Ovary (tissue), 3 donors: ENCODE data around the gene RALGPS1.

Experiments
- EP300 ChIP-seq: sonication (generic); formaldehyde crosslinking; IDR thresholded peaks from one replicate; pipeline ENCODE4 v1.6.1; 2017; ENCODE audit warnings: antibody characterized with exemption
- TF ChIP-seq, protein P1 (sequence below), 3 donors: fragments of 450-650 bp in 2 of 3; fragments of 200-600 bp in 1 of 3; IDR thresholded peaks; one replicate each; pipeline versions ENCODE4 v1.5.1 to v1.8.0; 2016 to 2022; ENCODE audit warnings: antibody characterized with exemption in 3 of 3, mild to moderate bottlenecking in 1 of 3
- donor health status: DM: no; HTN: no; CAD: no.

DNA sequence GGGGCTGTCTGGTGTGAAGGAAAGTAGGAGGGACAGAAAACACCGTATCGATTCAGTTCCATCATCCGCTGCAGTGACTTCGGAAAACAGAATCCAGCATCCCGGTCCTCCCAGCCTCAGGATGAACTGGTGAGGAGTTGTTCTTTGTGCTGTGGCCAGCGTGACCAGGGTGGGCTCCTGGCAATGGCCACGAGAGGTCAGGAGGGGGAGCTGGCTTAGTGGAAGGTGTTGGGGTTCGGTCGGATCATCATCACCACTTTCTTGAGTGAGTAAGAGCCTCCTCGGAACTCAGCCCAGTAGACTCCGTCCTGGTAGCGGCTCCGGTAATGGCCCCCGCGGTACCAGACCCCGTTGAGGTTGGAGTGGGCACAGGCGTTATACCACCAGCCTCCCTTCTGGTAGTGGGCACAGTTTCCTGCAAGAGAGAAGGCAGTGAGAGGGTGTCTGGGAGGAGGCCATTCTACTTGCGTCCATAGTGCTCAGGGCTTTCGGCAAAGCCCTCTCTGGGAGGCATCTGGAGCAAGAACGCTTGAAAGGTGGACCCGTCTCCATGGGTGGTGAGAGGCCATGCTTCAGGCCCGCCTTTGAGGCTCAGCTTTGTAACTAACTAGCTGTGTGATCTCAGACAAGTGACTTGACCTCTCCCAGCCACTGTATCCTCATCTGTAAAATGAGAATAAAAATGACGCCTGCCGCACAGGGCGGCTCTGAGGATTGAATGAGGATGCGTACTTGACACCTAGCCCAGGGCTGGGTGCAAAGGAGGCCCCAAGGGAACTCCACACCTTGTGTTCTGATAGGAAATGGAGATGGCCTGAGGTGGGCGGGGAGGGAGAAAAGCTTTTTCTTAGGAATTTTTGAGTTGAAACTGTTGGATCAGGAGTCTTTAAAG, 174.4 kb downstream of the RALGPS1 start:
- TF ChIP-seq, protein P1, sequence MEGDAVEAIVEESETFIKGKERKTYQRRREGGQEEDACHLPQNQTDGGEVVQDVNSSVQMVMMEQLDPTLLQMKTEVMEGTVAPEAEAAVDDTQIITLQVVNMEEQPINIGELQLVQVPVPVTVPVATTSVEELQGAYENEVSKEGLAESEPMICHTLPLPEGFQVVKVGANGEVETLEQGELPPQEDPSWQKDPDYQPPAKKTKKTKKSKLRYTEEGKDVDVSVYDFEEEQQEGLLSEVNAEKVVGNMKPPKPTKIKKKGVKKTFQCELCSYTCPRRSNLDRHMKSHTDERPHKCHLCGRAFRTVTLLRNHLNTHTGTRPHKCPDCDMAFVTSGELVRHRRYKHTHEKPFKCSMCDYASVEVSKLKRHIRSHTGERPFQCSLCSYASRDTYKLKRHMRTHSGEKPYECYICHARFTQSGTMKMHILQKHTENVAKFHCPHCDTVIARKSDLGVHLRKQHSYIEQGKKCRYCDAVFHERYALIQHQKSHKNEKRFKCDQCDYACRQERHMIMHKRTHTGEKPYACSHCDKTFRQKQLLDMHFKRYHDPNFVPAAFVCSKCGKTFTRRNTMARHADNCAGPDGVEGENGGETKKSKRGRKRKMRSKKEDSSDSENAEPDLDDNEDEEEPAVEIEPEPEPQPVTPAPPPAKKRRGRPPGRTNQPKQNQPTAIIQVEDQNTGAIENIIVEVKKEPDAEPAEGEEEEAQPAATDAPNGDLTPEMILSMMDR (IDR thresholded peaks at IDR 0.05): no peak
- no peak for TF ChIP-seq EP300
